IMR-90 (cell line): ENCODE results near the gene CALHM1.

Source experiments
- BHLHE40 ChIP-seq: fragments of 150-350 bp; IDR thresholded peaks from 2 replicates; pipeline ENCODE4 v1.6.1; 2016; ENCODE audit warnings: mild to moderate bottlenecking, low read depth, low read length
- CEBPB ChIP-seq: IDR thresholded peaks from 2 replicates; pipeline ENCODE4 v1.6.1; 2012; ENCODE audit warnings: low read depth, low read length, improper control_type of control experiment
- CHD1 ChIP-seq: IDR thresholded peaks from 2 replicates; pipeline ENCODE4 v1.6.1; 2012; ENCODE audit warnings: low read depth, low read length, improper control_type of control experiment
- CTCF ChIP-seq: conservative IDR thresholded peaks from 2 replicates; pipeline ENCODE4 v1.5.1; 2012; ENCODE audit warnings: mild to moderate bottlenecking, low read depth, low read length, improper control_type of control experiment
- MAFK ChIP-seq: IDR thresholded peaks from 2 replicates; pipeline ENCODE4 v1.6.1; 2012; ENCODE audit warnings: low read depth, low read length, improper control_type of control experiment
- MAZ ChIP-seq: IDR thresholded peaks from 2 replicates; pipeline ENCODE4 v1.6.1; 2012; ENCODE audit warnings: low read depth, mild to moderate bottlenecking, low read length, improper control_type of control experiment, moderate library complexity, borderline replicate concordance
- MXI1 ChIP-seq: IDR thresholded peaks from 2 replicates; pipeline ENCODE4 v1.6.1; 2012; ENCODE audit warnings: low read depth, mild to moderate bottlenecking, low read length, moderate library complexity, borderline replicate concordance
- POLR2A ChIP-seq: IDR thresholded peaks from 2 replicates; pipeline ENCODE4 v1.6.1; 2012; ENCODE audit warnings: mild to moderate bottlenecking, low read depth, low read length
- RFX5 ChIP-seq: IDR thresholded peaks from 2 replicates; pipeline ENCODE4 v1.8.0; 2012; ENCODE audit warnings: low read depth, mild to moderate bottlenecking, low read length, moderate library complexity

- TF ChIP-seq MAFK: no peak
- TF ChIP-seq RFX5: no peak
- TF ChIP-seq CTCF: no peak
- no peak for TF ChIP-seq CEBPB
- no peak for TF ChIP-seq MAZ
- no peak for TF ChIP-seq POLR2A
- TF ChIP-seq BHLHE40: no peak
- TF ChIP-seq CHD1: no peak
- no peak for TF ChIP-seq MXI1
Measured at GRCh38 chr10:103439776-103440175, 18.9 kb downstream of the CALHM1 start.
